Measurements from ENCODE around the gene RPUSD4.

RPUSD4 gene

DNA sequence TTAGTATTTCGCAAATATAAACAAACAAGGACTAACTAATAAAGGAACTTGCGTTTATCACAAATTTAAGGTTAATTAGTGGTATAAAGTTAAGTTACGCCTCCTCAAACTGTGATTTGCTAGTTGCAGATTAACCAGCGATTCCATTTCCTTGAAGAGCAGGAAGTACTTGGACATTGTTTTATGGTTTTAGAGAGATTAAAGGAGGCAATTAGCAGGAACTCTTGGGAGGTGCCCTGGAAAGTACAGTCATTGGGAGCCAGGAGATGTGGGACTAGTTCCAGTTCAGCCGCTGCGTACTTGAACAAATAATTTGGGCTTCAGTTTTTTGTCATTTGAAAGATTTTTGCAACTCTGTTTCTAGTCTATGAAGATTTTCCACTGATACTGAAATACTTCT, 3.4 kb upstream of the RPUSD4 start:
- POLR2A ChIA-PET = no interaction called here
- TF ChIP-seq, protein P1, sequence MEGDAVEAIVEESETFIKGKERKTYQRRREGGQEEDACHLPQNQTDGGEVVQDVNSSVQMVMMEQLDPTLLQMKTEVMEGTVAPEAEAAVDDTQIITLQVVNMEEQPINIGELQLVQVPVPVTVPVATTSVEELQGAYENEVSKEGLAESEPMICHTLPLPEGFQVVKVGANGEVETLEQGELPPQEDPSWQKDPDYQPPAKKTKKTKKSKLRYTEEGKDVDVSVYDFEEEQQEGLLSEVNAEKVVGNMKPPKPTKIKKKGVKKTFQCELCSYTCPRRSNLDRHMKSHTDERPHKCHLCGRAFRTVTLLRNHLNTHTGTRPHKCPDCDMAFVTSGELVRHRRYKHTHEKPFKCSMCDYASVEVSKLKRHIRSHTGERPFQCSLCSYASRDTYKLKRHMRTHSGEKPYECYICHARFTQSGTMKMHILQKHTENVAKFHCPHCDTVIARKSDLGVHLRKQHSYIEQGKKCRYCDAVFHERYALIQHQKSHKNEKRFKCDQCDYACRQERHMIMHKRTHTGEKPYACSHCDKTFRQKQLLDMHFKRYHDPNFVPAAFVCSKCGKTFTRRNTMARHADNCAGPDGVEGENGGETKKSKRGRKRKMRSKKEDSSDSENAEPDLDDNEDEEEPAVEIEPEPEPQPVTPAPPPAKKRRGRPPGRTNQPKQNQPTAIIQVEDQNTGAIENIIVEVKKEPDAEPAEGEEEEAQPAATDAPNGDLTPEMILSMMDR (IDR thresholded peaks at IDR 0.05; ENCODE audit: control extremely low read depth, extremely low read depth, low read depth, missing control alignments) = no peak
- no peak for DNase-seq (ENCODE audit: extremely low spot score)
- CTCF ChIA-PET = no interaction called here

GRCh38 chr11:126214441-126214840, 3.0 kb upstream of the RPUSD4 start:
- POLR2A ChIA-PET = no interaction called here

GRCh38 chr11:126212089-126212660, 725 bp upstream of the RPUSD4 start:
- TF ChIP-seq, protein P1 (IDR thresholded peaks at IDR 0.05; ENCODE audit: control extremely low read depth, extremely low read depth, low read depth, missing control alignments) = no peak
- no peak for DNase-seq (ENCODE audit: extremely low spot score)
- CTCF ChIA-PET = interaction anchor here (0.9 to 1.4 kb wide), 4 partner anchors 9 to 24 kb away, joined by 3 to 4 read pairs (median 3); no protein-coding TSS in a partner anchor
- POLR2A ChIA-PET = interaction anchor here (0.6 to 1.2 kb wide), 2 partner anchors 26 to 319 kb away, joined by 3 read pairs; no protein-coding TSS in a partner anchor

More at GRCh38 chr11:126214441-126214840, 3.0 kb upstream of the RPUSD4 start:
- no peak for DNase-seq (ENCODE audit: extremely low spot score)
- TF ChIP-seq, protein P1 (IDR thresholded peaks at IDR 0.05; ENCODE audit: control extremely low read depth, extremely low read depth, low read depth, missing control alignments) = no peak
- CTCF ChIA-PET = interaction anchor here (1.2 kb wide), 1 partner anchor 21 kb away, joined by 3 read pairs; no protein-coding TSS in a partner anchor

GRCh38 chr11:126210871-126211235, 597 bp downstream of the RPUSD4 start:
- ChIA-PET CTCF (interaction anchor here (2.6 kb wide), 1 partner anchor 17 kb away, joined by 7 read pairs; no protein-coding TSS in a partner anchor), POLR2A (no interaction called here)
- DNase-seq (ENCODE audit: extremely low spot score) = no peak
- TF ChIP-seq, protein P1 (IDR thresholded peaks at IDR 0.05; ENCODE audit: control extremely low read depth, extremely low read depth, low read depth, missing control alignments) = no peak

DNA sequence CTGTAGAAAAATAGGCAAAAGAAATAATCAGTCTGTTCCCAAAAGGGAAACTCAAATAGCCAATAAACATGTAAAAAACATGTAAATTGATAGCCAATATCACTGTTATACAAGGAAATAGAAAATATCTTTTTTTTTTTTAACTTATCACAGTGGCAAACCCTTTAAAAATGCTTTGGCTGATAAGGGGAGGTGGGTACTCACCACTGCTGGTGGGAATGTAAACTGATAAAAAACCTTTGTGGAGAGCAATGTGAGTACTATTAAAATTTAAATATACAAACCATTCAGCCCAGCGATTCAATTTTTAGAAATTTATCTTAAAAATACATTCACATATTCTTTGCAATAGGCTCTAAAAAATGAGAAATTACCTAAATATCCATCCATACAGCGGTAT, 3.6 kb downstream of the RPUSD4 start:
- no peak for DNase-seq (ENCODE audit: extremely low spot score)
- ChIA-PET CTCF (interaction anchor here (1.7 kb wide), 1 partner anchor 11 kb away, joined by 4 read pairs; no protein-coding TSS in a partner anchor), POLR2A (no interaction called here)
- TF ChIP-seq, protein P1 (IDR thresholded peaks at IDR 0.05; ENCODE audit: control extremely low read depth, extremely low read depth, low read depth, missing control alignments) = no peak

GRCh38 chr11:126205359-126205758, 6.1 kb downstream of the RPUSD4 start:
- POLR2A ChIA-PET = no interaction called here
- DNase-seq (ENCODE audit: extremely low spot score) = no peak
- CTCF ChIA-PET = interaction anchor here (1.2 kb wide), 1 partner anchor 282 kb away, joined by 3 read pairs; no protein-coding TSS in a partner anchor
- TF ChIP-seq, protein P1 (IDR thresholded peaks at IDR 0.05; ENCODE audit: control extremely low read depth, extremely low read depth, low read depth, missing control alignments) = no peak
